GM12891 (cell line): ENCODE results near the gene SATB1.

Experiments
- PAX5 ChIP-seq: IDR thresholded peaks from 2 replicates; pipeline ENCODE4 v1.6.1; 2011; ENCODE audit warnings: low read length, moderate library complexity, mild to moderate bottlenecking; ENCODE audit not compliant: insufficient read depth, severe bottlenecking
- POLR2A ChIP-seq: IDR thresholded peaks from 2 replicates; pipeline ENCODE4 v1.6.1; 2011; ENCODE audit warnings: low read depth, low read length, control low read depth
- POLR2AphosphoS5 ChIP-seq: IDR thresholded peaks from 2 replicates; pipeline ENCODE4 v1.6.1; 2011; ENCODE audit warnings: low read depth, low read length, control low read depth
- SPI1 ChIP-seq: IDR thresholded peaks from 2 replicates; pipeline ENCODE4 v1.6.1; 2011; ENCODE audit warnings: low read depth, low read length, control low read depth
- TAF1 ChIP-seq: IDR thresholded peaks from 2 replicates; pipeline ENCODE4 v1.6.1; 2011; ENCODE audit warnings: low read depth, low read length, control low read depth

GRCh38 chr3:18447720-18448119, 22.6 kb upstream of the SATB1 start:
- TF ChIP-seq POLR2A = no peak
- no peak for TF ChIP-seq POLR2AphosphoS5
- TF ChIP-seq SPI1 = no peak
- TF ChIP-seq TAF1 = no peak
- TF ChIP-seq PAX5 = no peak
